ENCODE results near the gene MAOB. TPM values are rescaled to one million over a fixed set of nuclear protein-coding genes. Genes with fewer than 3 reads are reported as not detected.

Gene MAOB
- total RNA-seq, 1 experiment from 2014 or later: not detected

- no peak for ATAC-seq
Observed at GRCh38 chrX:43878906-43879526, 3.2 kb downstream of the MAOB start.

GRCh38 chrX:43876680-43877079, 5.6 kb downstream of the MAOB start:
- Histone ChIP-seq H3K4me2 (ENCODE audit: low read length) (no peak overlapping the region), H3K9me3 (ENCODE audit: low read length) (no peaks in the 10 kb centered on the region), H3K9me2 (replicated peaks; ENCODE audit: low read length) (no peaks in the 10 kb centered on the region), H3K4me1 (ENCODE audit: insufficient read depth, low read length) (peaks cover 16% of the 10 kb centered on the region), H3K27me3 (ENCODE audit: low read length) (no peaks in the 10 kb centered on the region), H3K4me3 (ENCODE audit: low read length) (no peak overlapping the region), H3K27ac (ENCODE audit: low read length) (no peak overlapping the region), H3F3A (ENCODE audit: low read length, unreplicated experiment) (no peaks in the 10 kb centered on the region), H3K36me3 (ENCODE audit: low read depth, low read length) (no peaks in the 10 kb centered on the region), H3K9ac (ENCODE audit: low read length) (no peak overlapping the region), H2AFZ (ENCODE audit: low read length) (no peak overlapping the region), H4K20me1 (ENCODE audit: low read length) (no peaks in the 10 kb centered on the region), H3K79me2 (ENCODE audit: low read length) (no peaks in the 10 kb centered on the region)
- intact Hi-C loops (cut with micrococcal nuclease): no loop called here
- no TSS peak for BruUV-seq (replicated peaks)
- TF ChIP-seq EZH2phosphoT487 (IDR thresholded peaks at IDR 0.05; ENCODE audit: borderline replicate concordance, low read length) (no peak), CTCF (conservative IDR thresholded peaks at IDR 0.05; ENCODE audit: low read depth, low read length) (no peak)
- ATAC-seq (no peak), DNase-seq (no peak)
- CTCF ChIA-PET: no interaction called here
- POLR2A ChIA-PET (ENCODE audit: unreplicated experiment): no interaction called here

More at GRCh38 chrX:43878906-43879526, 3.2 kb downstream of the MAOB start:
- Histone ChIP-seq H3K4me1 (ENCODE audit: insufficient read depth, low read length) (peaks cover 16% of the 10 kb centered on the region), H3K27ac (ENCODE audit: low read length) (no peak overlapping the region), H3K4me2 (ENCODE audit: low read length) (no peak overlapping the region), H3K9me2 (replicated peaks; ENCODE audit: low read length) (no peaks in the 10 kb centered on the region), H3K9ac (ENCODE audit: low read length) (no peak overlapping the region), H3F3A (ENCODE audit: low read length, unreplicated experiment) (no peaks in the 10 kb centered on the region), H3K9me3 (ENCODE audit: low read length) (no peaks in the 10 kb centered on the region), H3K36me3 (ENCODE audit: low read depth, low read length) (no peaks in the 10 kb centered on the region), H3K79me2 (ENCODE audit: low read length) (no peaks in the 10 kb centered on the region), H4K20me1 (ENCODE audit: low read length) (no peaks in the 10 kb centered on the region), H3K4me3 (ENCODE audit: low read length) (no peak overlapping the region), H2AFZ (ENCODE audit: low read length) (no peak overlapping the region), H3K27me3 (ENCODE audit: low read length) (no peaks in the 10 kb centered on the region)
- BruUV-seq (replicated peaks): no TSS peak
- POLR2A ChIA-PET (ENCODE audit: unreplicated experiment): no interaction called here
- no peak for TF ChIP-seq CTCF (conservative IDR thresholded peaks at IDR 0.05; ENCODE audit: low read depth, low read length)
- no peak for TF ChIP-seq EZH2phosphoT487 (IDR thresholded peaks at IDR 0.05; ENCODE audit: borderline replicate concordance, low read length)
- no peak for TF ChIP-seq EZH2 (IDR thresholded peaks at IDR 0.05; ENCODE audit: low read length, unreplicated experiment)
- DNase-seq: no peak
- intact Hi-C loops (cut with micrococcal nuclease): no loop called here
- CTCF ChIA-PET: interaction anchor here (0.6 kb wide), 1 partner anchor 55 kb away, joined by 3 read pairs; no protein-coding TSS in a partner anchor

GRCh38 chrX:43870758-43871419, 11.4 kb downstream of the MAOB start:
- H3F3A ChIP-seq (ENCODE audit: low read length, unreplicated experiment): no peaks in the 10 kb centered on the region
- intact Hi-C loops (cut with micrococcal nuclease): no loop called here
- no peaks in the 10 kb centered on the region for H3K36me3 ChIP-seq (ENCODE audit: low read depth, low read length)
- H3K27ac ChIP-seq (ENCODE audit: low read length): no peak overlapping the region
- no peak for ATAC-seq
- H3K27me3 ChIP-seq (ENCODE audit: low read length): no peaks in the 10 kb centered on the region
- no TSS peak for BruUV-seq (replicated peaks)
- H3K4me3 ChIP-seq (ENCODE audit: low read length): no peak overlapping the region
- no peaks in the 10 kb centered on the region for H3K9me3 ChIP-seq (ENCODE audit: low read length)
- H3K79me2 ChIP-seq (ENCODE audit: low read length): no peaks in the 10 kb centered on the region
- no peak overlapping the region for H3K4me2 ChIP-seq (ENCODE audit: low read length)
- no peaks in the 10 kb centered on the region for H4K20me1 ChIP-seq (ENCODE audit: low read length)
- no peak overlapping the region for H3K9ac ChIP-seq (ENCODE audit: low read length)
- no peak for DNase-seq
- H3K4me1 ChIP-seq (ENCODE audit: insufficient read depth, low read length): no peaks in the 10 kb centered on the region
- TF ChIP-seq EZH2 (IDR thresholded peaks at IDR 0.05; ENCODE audit: low read length, unreplicated experiment) (no peak), EZH2phosphoT487 (IDR thresholded peaks at IDR 0.05; ENCODE audit: borderline replicate concordance, low read length) (no peak), CTCF (conservative IDR thresholded peaks at IDR 0.05; ENCODE audit: low read depth, low read length) (no peak)
- no peak overlapping the region for H2AFZ ChIP-seq (ENCODE audit: low read length)
- H3K9me2 ChIP-seq (replicated peaks; ENCODE audit: low read length): no peaks in the 10 kb centered on the region
- POLR2A ChIA-PET (ENCODE audit: unreplicated experiment): no interaction called here
- CTCF ChIA-PET: no interaction called here

Data from PC-3 (cell line).